HL-60 (cell line): Measurements from ENCODE around the gene IGSF10.

Source experiments
- DNase-seq, 2 experiments: peaks; one replicate each; pipeline ENCODE4 v3.0.0-alpha.2; 2010 to 2020; ENCODE audit warnings: low read depth in 1 of 2, low spot score in 1 of 2
- H3K27ac ChIP-seq: fragments of 250-450 bp; sonication (Bioruptor Pico); replicated peaks from 2 replicates; pipeline ENCODE4 v1.5.1; 2020; ENCODE audit warnings: mild to moderate bottlenecking, moderate library complexity
- H3K27me3 ChIP-seq: fragments of 250-450 bp; sonication (Bioruptor Pico); 2 replicates; pipeline ENCODE4 v1.5.1; 2021; ENCODE audit warnings: mild to moderate bottlenecking, moderate library complexity; ENCODE audit not compliant: insufficient read depth, poor library complexity, severe bottlenecking
- H3K4me3 ChIP-seq: replicated peaks from 2 replicates; pipeline ENCODE4 v1.5.1; 2011; ENCODE audit warnings: mild to moderate bottlenecking, control low read depth, low read length; ENCODE audit not compliant: insufficient read depth
- GABPA ChIP-seq: IDR thresholded peaks from 2 replicates; pipeline ENCODE4 v1.6.1; 2012; ENCODE audit warnings: low read depth
- POLR2AphosphoS5 ChIP-seq: IDR thresholded peaks from 2 replicates; pipeline ENCODE4 v1.6.1; 2012; ENCODE audit warnings: low read depth
- SPI1 ChIP-seq: IDR thresholded peaks from 2 replicates; pipeline ENCODE4 v1.6.1; 2012; ENCODE audit warnings: low read depth, mild to moderate bottlenecking, borderline replicate concordance
- TF ChIP-seq, protein P1 (sequence below): IDR thresholded peaks from one replicate; pipeline ENCODE4 v1.5.1; 2011; ENCODE audit warnings: low read length, control low read depth, inconsistent platforms; ENCODE audit not compliant: insufficient read depth
- TF ChIP-seq, protein P2 (sequence below): IDR thresholded peaks from 2 replicates; pipeline ENCODE4 v1.6.1; 2012; ENCODE audit warnings: low read depth; ENCODE audit not compliant: insufficient replicate concordance

The IGSF10 gene

GRCh38 chr3:151423091-151423490, 37.8 kb downstream of the IGSF10 start:
- no peak for DNase-seq
- TF ChIP-seq, protein P1, sequence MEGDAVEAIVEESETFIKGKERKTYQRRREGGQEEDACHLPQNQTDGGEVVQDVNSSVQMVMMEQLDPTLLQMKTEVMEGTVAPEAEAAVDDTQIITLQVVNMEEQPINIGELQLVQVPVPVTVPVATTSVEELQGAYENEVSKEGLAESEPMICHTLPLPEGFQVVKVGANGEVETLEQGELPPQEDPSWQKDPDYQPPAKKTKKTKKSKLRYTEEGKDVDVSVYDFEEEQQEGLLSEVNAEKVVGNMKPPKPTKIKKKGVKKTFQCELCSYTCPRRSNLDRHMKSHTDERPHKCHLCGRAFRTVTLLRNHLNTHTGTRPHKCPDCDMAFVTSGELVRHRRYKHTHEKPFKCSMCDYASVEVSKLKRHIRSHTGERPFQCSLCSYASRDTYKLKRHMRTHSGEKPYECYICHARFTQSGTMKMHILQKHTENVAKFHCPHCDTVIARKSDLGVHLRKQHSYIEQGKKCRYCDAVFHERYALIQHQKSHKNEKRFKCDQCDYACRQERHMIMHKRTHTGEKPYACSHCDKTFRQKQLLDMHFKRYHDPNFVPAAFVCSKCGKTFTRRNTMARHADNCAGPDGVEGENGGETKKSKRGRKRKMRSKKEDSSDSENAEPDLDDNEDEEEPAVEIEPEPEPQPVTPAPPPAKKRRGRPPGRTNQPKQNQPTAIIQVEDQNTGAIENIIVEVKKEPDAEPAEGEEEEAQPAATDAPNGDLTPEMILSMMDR: no peak
- TF ChIP-seq SPI1 (no peak), POLR2AphosphoS5 (no peak), GABPA (no peak)
- TF ChIP-seq, protein P2, sequence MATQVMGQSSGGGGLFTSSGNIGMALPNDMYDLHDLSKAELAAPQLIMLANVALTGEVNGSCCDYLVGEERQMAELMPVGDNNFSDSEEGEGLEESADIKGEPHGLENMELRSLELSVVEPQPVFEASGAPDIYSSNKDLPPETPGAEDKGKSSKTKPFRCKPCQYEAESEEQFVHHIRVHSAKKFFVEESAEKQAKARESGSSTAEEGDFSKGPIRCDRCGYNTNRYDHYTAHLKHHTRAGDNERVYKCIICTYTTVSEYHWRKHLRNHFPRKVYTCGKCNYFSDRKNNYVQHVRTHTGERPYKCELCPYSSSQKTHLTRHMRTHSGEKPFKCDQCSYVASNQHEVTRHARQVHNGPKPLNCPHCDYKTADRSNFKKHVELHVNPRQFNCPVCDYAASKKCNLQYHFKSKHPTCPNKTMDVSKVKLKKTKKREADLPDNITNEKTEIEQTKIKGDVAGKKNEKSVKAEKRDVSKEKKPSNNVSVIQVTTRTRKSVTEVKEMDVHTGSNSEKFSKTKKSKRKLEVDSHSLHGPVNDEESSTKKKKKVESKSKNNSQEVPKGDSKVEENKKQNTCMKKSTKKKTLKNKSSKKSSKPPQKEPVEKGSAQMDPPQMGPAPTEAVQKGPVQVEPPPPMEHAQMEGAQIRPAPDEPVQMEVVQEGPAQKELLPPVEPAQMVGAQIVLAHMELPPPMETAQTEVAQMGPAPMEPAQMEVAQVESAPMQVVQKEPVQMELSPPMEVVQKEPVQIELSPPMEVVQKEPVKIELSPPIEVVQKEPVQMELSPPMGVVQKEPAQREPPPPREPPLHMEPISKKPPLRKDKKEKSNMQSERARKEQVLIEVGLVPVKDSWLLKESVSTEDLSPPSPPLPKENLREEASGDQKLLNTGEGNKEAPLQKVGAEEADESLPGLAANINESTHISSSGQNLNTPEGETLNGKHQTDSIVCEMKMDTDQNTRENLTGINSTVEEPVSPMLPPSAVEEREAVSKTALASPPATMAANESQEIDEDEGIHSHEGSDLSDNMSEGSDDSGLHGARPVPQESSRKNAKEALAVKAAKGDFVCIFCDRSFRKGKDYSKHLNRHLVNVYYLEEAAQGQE: no peak
- Histone ChIP-seq H3K27me3 (no peaks in the 10 kb centered on the region), H3K27ac (no peak overlapping the region), H3K4me3 (no peak overlapping the region)

GRCh38 chr3:151421938-151422337, 38.9 kb downstream of the IGSF10 start:
- TF ChIP-seq, protein P2: no peak
- TF ChIP-seq GABPA (no peak), SPI1 (peak; percentile 64; the same call in 1 of the 2 replicates), POLR2AphosphoS5 (no peak)
- TF ChIP-seq, protein P1: peak; percentile 21
- no peak overlapping the region for H3K4me3 ChIP-seq
- no peaks in the 10 kb centered on the region for H3K27me3 ChIP-seq
- DNase-seq: peak in 1 of 2 experiments; percentile 60
- H3K27ac ChIP-seq: peak overlapping the region; percentile 6; the same call in 1 of the 2 replicates

GRCh38 chr3:151419806-151420205, 41.1 kb downstream of the IGSF10 start:
- DNase-seq: no peak
- Histone ChIP-seq H3K4me3 (no peak overlapping the region), H3K27ac (no peak overlapping the region), H3K27me3 (no peaks in the 10 kb centered on the region)
- no peak for TF ChIP-seq GABPA
- TF ChIP-seq, protein P1: no peak
- TF ChIP-seq POLR2AphosphoS5: no peak

GRCh38 chr3:151415289-151415688, 45.6 kb downstream of the IGSF10 start:
- Histone ChIP-seq H3K27ac (no peak overlapping the region), H3K4me3 (no peak overlapping the region), H3K27me3 (no peaks in the 10 kb centered on the region)
- DNase-seq: no peak
- TF ChIP-seq SPI1 (no peak), GABPA (no peak), POLR2AphosphoS5 (no peak)
- TF ChIP-seq, protein P1: no peak
- TF ChIP-seq, protein P2: no peak
